ENCODE measurements around the gene PARP8. TPM values are rescaled to one million over a fixed set of nuclear protein-coding genes. Genes with fewer than 3 reads are reported as not detected.

The PARP8 gene
- total and polyA plus RNA-seq, 2 of the 8 experiments (the other 6 are each of a cell fraction or from before 2014, with no cell fraction given): 16.6 to 30.6 TPM

- H3K79me2 ChIP-seq (ENCODE audit: control insufficient read depth in 1 of 2, insufficient read depth in 2 of 2, low read length in 2 of 2): no peaks in the 10 kb centered on the region
- no peaks in the 10 kb centered on the region for H3K9me3 ChIP-seq (ENCODE audit: insufficient read depth in 2 of 2, low read depth in 1 of 2, low read length in 1 of 2)
- no peak overlapping the region for H2BK120ac ChIP-seq (replicated peaks; ENCODE audit: low read depth, low read length)
- no peak overlapping the region for H2AK5ac ChIP-seq (ENCODE audit: low read depth, low read length)
- DNase-seq (ENCODE audit: low read depth in 1 of 2, low spot score in 2 of 2) (no peak), FAIRE-seq (no peak)
- H3K4me2 ChIP-seq (ENCODE audit: insufficient read depth in 1 of 2, low read depth in 2 of 2, low read length in 2 of 2): no peak overlapping the region
- no peaks in the 10 kb centered on the region for H3K27me3 ChIP-seq (replicated peaks in 1 of 4; ENCODE audit: control insufficient read depth in 3 of 4, extremely low read depth in 1 of 4, insufficient read depth in 3 of 4, low read length in 3 of 4)
- H3K79me1 ChIP-seq (ENCODE audit: low read depth, low read length): no peaks in the 10 kb centered on the region
- no peak overlapping the region for H3K4ac ChIP-seq (replicated peaks; ENCODE audit: insufficient read length, low read depth, low read length)
- no peak overlapping the region for H2BK12ac ChIP-seq (ENCODE audit: low read depth, low read length)
- 90% methylated on average over 12 of the region's 12 CpGs; no CpG with 5 or more reads in 1 of the 2 experiments for WGBS, 2 experiments (ENCODE audit: extremely low coverage in 1 of 2, insufficient coverage in 1 of 2, insufficient read length in 1 of 2, insufficient replicate concordance in 2 of 2, low coverage in 1 of 2, low lambda C conversion rate in 2 of 2, missing lambda C conversion rate in 1 of 2)
- TF ChIP-seq RBBP5 (IDR thresholded peaks at IDR 0.05; ENCODE audit: borderline replicate concordance, low read depth, low read length): no peak
- TF ChIP-seq KDM1A (IDR thresholded peaks at IDR 0.05; ENCODE audit: borderline replicate concordance, low read length): no peak
- no peak for TF ChIP-seq JUN (IDR thresholded peaks at IDR 0.05; ENCODE audit: low read depth, low read length)
- TF ChIP-seq PHF8 (conservative IDR thresholded peaks at IDR 0.05; ENCODE audit: low read depth, low read length): no peak
- H2AFZ ChIP-seq (ENCODE audit: low read length): no peak overlapping the region
- H4K91ac ChIP-seq (replicated peaks; ENCODE audit: insufficient read length, low read length): no peak overlapping the region
- no peak overlapping the region for H3K14ac ChIP-seq (ENCODE audit: insufficient read length)
- no peak overlapping the region for H4K5ac ChIP-seq (ENCODE audit: insufficient read length, low read depth, low read length)
- H2BK5ac ChIP-seq (ENCODE audit: low read depth, low read length): no peak overlapping the region
- H4K8ac ChIP-seq (ENCODE audit: extremely low read depth, insufficient read depth, low read length): no peak overlapping the region
- H3K36me3 ChIP-seq (ENCODE audit: control insufficient read depth in 2 of 4, insufficient read depth in 4 of 4, low read length in 3 of 4): peaks cover 0 to 9% (median 6%) of the 10 kb centered on the region in 4 experiments; a peak in 4 of 8 replicates
- CTCF ChIA-PET (ENCODE audit: partially characterized antibody): no interaction called here
- H3K18ac ChIP-seq (ENCODE audit: extremely low read depth, low read length): no peak overlapping the region
- no peaks in the 10 kb centered on the region for H4K20me1 ChIP-seq (replicated peaks in 1 of 2; ENCODE audit: control insufficient read depth in 1 of 2, insufficient read depth in 2 of 2, low read length in 2 of 2)
- POLR2A ChIA-PET (ENCODE audit: partially characterized antibody): no interaction called here
- H3K4me3 ChIP-seq (ENCODE audit: extremely low read depth in 1 of 4, insufficient read depth in 2 of 4, low read depth in 3 of 4, low read length in 4 of 4): no peak overlapping the region
- H3K23ac ChIP-seq (ENCODE audit: insufficient read length): no peak overlapping the region
- no peak overlapping the region for H2BK15ac ChIP-seq (ENCODE audit: low read length)
- no peak overlapping the region for H2BK20ac ChIP-seq (ENCODE audit: low read length)
- no peak overlapping the region for H3K9ac ChIP-seq (replicated peaks in 1 of 4; ENCODE audit: extremely low read depth in 1 of 4, low read depth in 3 of 4, low read length in 3 of 4)
- no peak overlapping the region for H3K27ac ChIP-seq (ENCODE audit: low read depth, low read length)
- no peak overlapping the region for H3K56ac ChIP-seq (replicated peaks; ENCODE audit: insufficient read length, low read depth, low read length)
- no peaks in the 10 kb centered on the region for H3K4me1 ChIP-seq (replicated peaks in 1 of 4; ENCODE audit: control insufficient read depth in 3 of 4, insufficient read depth in 4 of 4, low read length in 3 of 4)
- no peaks in the 10 kb centered on the region for H3K23me2 ChIP-seq (ENCODE audit: low read depth, low read length)
Observed at GRCh38 chr5:50794812-50795211, 128.4 kb downstream of the PARP8 start.

Measured in H1 (cell line).